Fibroblast of lung (primary cell): ENCODE results near the gene ROR2. TPM values are rescaled to one million over a fixed set of nuclear protein-coding genes. Genes with fewer than 3 reads are reported as not detected.

Experiments
- DNase-seq, 2 donors: peaks; one replicate each; pipeline versions ENCODE4 v3.0.0 to v3.0.0-alpha.2; 2010; ENCODE audit warnings: low read depth in 2 of 2
- H2AFZ ChIP-seq: 2 replicates; pipeline ENCODE4 v1.5.1; 2012; ENCODE audit warnings: low read length, control low read depth, inconsistent platforms
- H3K27ac ChIP-seq: 2 replicates; pipeline ENCODE4 v1.5.1; 2011; ENCODE audit warnings: low read length, control low read depth; ENCODE audit not compliant: insufficient read depth
- H3K27me3 ChIP-seq: 2 replicates; pipeline ENCODE4 v1.5.1; 2011; ENCODE audit warnings: mild to moderate bottlenecking, low read length; ENCODE audit not compliant: control insufficient read depth, insufficient read depth
- H3K36me3 ChIP-seq: 2 replicates; pipeline ENCODE4 v1.5.1; 2011; ENCODE audit warnings: low read length; ENCODE audit not compliant: control insufficient read depth, insufficient read depth
- H3K4me1 ChIP-seq: 2 replicates; pipeline ENCODE4 v1.5.1; 2011; ENCODE audit warnings: low read length; ENCODE audit not compliant: control insufficient read depth, insufficient read depth; ENCODE audit errors: extremely low read depth
- H3K4me2 ChIP-seq: 2 replicates; pipeline ENCODE4 v1.5.1; 2011; ENCODE audit warnings: low read length, control low read depth; ENCODE audit not compliant: insufficient read depth; ENCODE audit errors: extremely low read depth
- H3K4me3 ChIP-seq, 4 experiments: fragments of 200-600 bp in 1 of 4; sonication (generic) in 1 of 4; replicated peaks in 1 of 4; 2 replicates each; pipeline ENCODE4 v1.5.1; 2011 to 2016; ENCODE audit warnings: low read length in 4 of 4, low read depth in 3 of 4, mild to moderate bottlenecking in 3 of 4, control low read depth in 2 of 4, inconsistent platforms in 1 of 4, mixed read lengths in 1 of 4; ENCODE audit not compliant: insufficient read depth in 1 of 4; ENCODE audit errors: control extremely low read depth in 1 of 4
- H3K79me2 ChIP-seq: 2 replicates; pipeline ENCODE4 v1.5.1; 2012; ENCODE audit warnings: mild to moderate bottlenecking, low read length, inconsistent platforms; ENCODE audit not compliant: control insufficient read depth, insufficient read depth
- H3K9ac ChIP-seq: 2 replicates; pipeline ENCODE4 v1.5.1; 2011; ENCODE audit warnings: mild to moderate bottlenecking, low read length, control low read depth; ENCODE audit not compliant: insufficient read depth
- H3K9me3 ChIP-seq: 2 replicates; pipeline ENCODE4 v1.5.1; 2012; ENCODE audit warnings: low read depth, low read length; ENCODE audit not compliant: control insufficient read depth, insufficient read depth
- H4K20me1 ChIP-seq: 2 replicates; pipeline ENCODE4 v1.5.1; 2011; ENCODE audit warnings: low read length; ENCODE audit not compliant: control insufficient read depth, insufficient read depth; ENCODE audit errors: extremely low read depth
- EZH2 ChIP-seq: IDR thresholded peaks from 2 replicates; pipeline ENCODE4 v1.5.1; 2012; ENCODE audit warnings: low read length, control low read depth, mild to moderate bottlenecking; ENCODE audit errors: missing control alignments
- polyA plus RNA-seq, 2 donors: library from polyadenylated mRNA; depleted of rRNA in 1 of 2; stranded (reverse) in 1 of 2; unstranded in 1 of 2; fragments of >200 nt; gene quantifications; 2 replicates each; pipeline ENCODE4 v1.2.1, GENCODE V29; 2011 to 2012; ENCODE audit warnings: missing spikeins in 1 of 2
- total RNA-seq: library from RNA; depleted of rRNA; stranded (reverse); fragments of >200 nt; gene quantifications from 2 replicates; pipeline ENCODE4 v1.2.1, GENCODE V29; 2014
- TF ChIP-seq, protein P1 (sequence below), 2 donors: IDR thresholded peaks in 1 of 2; conservative IDR thresholded peaks in 1 of 2; 1 replicate in 1 of 2; 2 replicates in 1 of 2; pipeline ENCODE4 v1.5.1; 2011 to 2012; ENCODE audit warnings: low read length in 2 of 2, control low read depth in 1 of 2, inconsistent platforms in 1 of 2, low read depth in 1 of 2, mild to moderate bottlenecking in 1 of 2

ROR2 gene
- total and polyA plus RNA-seq, 2 donors (not counting 1 experiment from before 2014, with no cell fraction given): 2.3 to 27.9 TPM

DNA sequence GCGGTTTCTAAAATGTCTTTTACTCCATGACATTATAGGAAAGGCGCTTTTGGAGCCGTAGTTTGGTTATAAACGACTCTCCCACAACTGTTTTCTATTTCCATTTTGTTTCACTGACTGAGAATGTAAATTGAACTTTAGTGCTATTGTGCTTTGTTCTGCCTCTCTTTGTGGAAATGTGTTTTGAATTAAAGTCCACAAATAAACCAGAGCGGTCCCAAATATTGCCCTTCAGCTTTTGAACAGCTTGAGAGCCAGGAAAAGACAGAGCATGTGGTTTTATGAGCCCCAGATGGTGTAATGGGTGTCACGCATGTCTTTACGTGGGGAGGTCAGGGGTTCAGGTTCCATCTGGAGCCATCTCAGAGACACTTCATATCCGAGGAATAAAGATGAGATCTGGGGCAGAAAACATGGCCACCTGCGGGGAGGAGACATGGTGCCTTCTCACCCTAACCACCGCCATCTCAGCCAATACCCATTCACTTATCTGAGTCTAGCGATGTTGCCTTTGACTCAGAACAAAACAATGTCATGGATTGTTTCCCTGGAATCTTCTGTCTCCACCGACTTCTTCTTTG is 42.5 kb upstream of the ROR2 start:
- Histone ChIP-seq H2AFZ (peak overlapping the region; percentile 40), H4K20me1 (no peaks in the 10 kb centered on the region), H3K4me2 (peak overlapping the region; percentile 90), H3K79me2 (no peaks in the 10 kb centered on the region), H3K36me3 (no peaks in the 10 kb centered on the region), H3K27me3 (peaks cover 5% of the 10 kb centered on the region), H3K9me3 (no peaks in the 10 kb centered on the region), H3K4me1 (no peaks in the 10 kb centered on the region), H3K9ac (no peak overlapping the region), H3K27ac (no peak overlapping the region), H3K4me3 (peak overlapping the region in 1 of 4 experiments; percentile 40)
- no peak for TF ChIP-seq EZH2
- TF ChIP-seq, protein P1, sequence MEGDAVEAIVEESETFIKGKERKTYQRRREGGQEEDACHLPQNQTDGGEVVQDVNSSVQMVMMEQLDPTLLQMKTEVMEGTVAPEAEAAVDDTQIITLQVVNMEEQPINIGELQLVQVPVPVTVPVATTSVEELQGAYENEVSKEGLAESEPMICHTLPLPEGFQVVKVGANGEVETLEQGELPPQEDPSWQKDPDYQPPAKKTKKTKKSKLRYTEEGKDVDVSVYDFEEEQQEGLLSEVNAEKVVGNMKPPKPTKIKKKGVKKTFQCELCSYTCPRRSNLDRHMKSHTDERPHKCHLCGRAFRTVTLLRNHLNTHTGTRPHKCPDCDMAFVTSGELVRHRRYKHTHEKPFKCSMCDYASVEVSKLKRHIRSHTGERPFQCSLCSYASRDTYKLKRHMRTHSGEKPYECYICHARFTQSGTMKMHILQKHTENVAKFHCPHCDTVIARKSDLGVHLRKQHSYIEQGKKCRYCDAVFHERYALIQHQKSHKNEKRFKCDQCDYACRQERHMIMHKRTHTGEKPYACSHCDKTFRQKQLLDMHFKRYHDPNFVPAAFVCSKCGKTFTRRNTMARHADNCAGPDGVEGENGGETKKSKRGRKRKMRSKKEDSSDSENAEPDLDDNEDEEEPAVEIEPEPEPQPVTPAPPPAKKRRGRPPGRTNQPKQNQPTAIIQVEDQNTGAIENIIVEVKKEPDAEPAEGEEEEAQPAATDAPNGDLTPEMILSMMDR (conservative IDR thresholded peaks at IDR 0.05 in 1 of 2, IDR thresholded peaks at IDR 0.05 in 1 of 2; ENCODE audit: low read depth in 1 of 2, low read length in 2 of 2): no peak
- peak; percentile 11 to 54 for DNase-seq

DNA sequence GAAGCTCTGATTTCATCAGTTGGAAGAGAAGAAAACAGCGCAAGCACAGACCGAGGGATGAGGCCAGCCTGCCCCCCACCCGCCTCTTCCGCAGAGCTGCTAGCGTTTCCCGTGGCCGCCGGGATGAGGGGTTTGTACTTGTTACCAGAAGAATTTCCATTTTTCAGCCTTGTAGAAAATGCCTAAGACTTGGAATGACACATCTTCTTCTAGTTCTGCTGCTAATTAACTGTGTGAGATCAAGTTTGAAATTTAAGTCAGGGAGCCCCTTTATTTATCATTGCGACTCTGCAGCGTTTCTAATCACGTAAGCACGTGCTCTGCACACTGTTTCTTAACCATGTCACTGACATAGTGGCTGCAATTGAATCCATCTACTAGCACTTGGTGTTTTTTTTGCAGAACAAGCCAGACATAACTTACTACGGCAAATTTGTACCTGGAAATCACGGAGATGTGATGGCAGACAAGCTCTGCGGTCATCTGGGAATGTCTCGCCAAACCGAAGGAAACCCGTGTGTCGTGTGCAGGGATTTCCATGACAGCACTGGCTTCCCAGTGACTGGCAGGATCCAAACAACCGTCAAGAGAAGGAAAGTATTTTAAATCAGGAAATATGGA is 41.8 kb upstream of the ROR2 start:
- H2AFZ ChIP-seq: peak overlapping the region; percentile 60
- H3K4me2 ChIP-seq: peak overlapping the region; percentile 90
- no peak overlapping the region for H3K27ac ChIP-seq
- peak; percentile 35 for TF ChIP-seq EZH2
- TF ChIP-seq, protein P1 (conservative IDR thresholded peaks at IDR 0.05 in 1 of 2, IDR thresholded peaks at IDR 0.05 in 1 of 2; ENCODE audit: low read depth in 1 of 2, low read length in 2 of 2): no peak
- no peaks in the 10 kb centered on the region for H3K9me3 ChIP-seq
- peaks cover 5% of the 10 kb centered on the region for H3K27me3 ChIP-seq
- DNase-seq: peak in 1 of 2 donors; percentile 31
- H3K36me3 ChIP-seq: no peaks in the 10 kb centered on the region
- H3K4me1 ChIP-seq: no peaks in the 10 kb centered on the region
- no peak overlapping the region for H3K9ac ChIP-seq
- no peaks in the 10 kb centered on the region for H3K79me2 ChIP-seq
- no peaks in the 10 kb centered on the region for H4K20me1 ChIP-seq
- H3K4me3 ChIP-seq: peak overlapping the region; percentile 34 to 51 (median 38)

DNA sequence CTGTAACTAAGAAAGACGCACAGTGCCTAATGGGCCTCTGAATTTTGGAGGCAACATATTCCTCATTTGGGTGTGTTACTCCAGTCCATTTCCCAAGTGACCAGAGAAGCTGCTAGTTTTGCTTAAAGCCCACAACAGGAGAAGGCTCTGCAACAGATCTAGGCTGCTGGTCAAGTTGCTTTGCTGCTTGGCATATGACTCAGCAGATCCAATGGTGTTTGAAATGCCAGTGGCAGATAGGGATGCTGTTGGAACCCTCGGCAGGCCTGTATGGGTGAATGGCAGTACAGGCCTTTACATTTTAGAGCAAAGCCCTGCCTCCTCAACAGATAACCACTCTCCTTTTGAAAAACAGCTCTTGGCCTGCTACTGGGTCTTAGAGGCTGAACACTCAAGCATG is 36.2 kb upstream of the ROR2 start:
- Histone ChIP-seq H3K79me2 (no peaks in the 10 kb centered on the region), H3K4me1 (no peaks in the 10 kb centered on the region), H3K4me2 (no peak overlapping the region), H3K27me3 (no peaks in the 10 kb centered on the region), H3K36me3 (no peaks in the 10 kb centered on the region), H4K20me1 (no peaks in the 10 kb centered on the region), H3K27ac (no peak overlapping the region), H3K9ac (no peak overlapping the region), H3K9me3 (no peaks in the 10 kb centered on the region), H3K4me3 (no peak overlapping the region), H2AFZ (no peak overlapping the region)
- TF ChIP-seq, protein P1 (conservative IDR thresholded peaks at IDR 0.05 in 1 of 2, IDR thresholded peaks at IDR 0.05 in 1 of 2; ENCODE audit: low read depth in 1 of 2, low read length in 2 of 2): no peak
- no peak for TF ChIP-seq EZH2
- no peak for DNase-seq
